ENCODE data around the gene ADGRE2. TPM values are rescaled to one million over a fixed set of nuclear protein-coding genes. Genes with fewer than 3 reads are reported as not detected.

Gene ADGRE2
- total RNA-seq, 2 experiments from 2014 or later, result 0.55 to 0.58 TPM

Other genes starting within 250 kb of the ADGRE2 start
- gene TECR, start 249.0 kb downstream of the ADGRE2 start, total RNA-seq, result 100 to 1,000 TPM; 120 TPM
- gene NDUFB7, start 206.5 kb downstream of the ADGRE2 start, total RNA-seq, result 100 to 1,000 TPM; 118 to 130 TPM
- gene CLEC17A, start 195.5 kb downstream of the ADGRE2 start, total RNA-seq, result under 1 TPM; 0.33 to 0.85 TPM
- gene ADGRE3, start 103.7 kb downstream of the ADGRE2 start, total RNA-seq, result not detected
- 10 to 100 TPM; 16.7 to 18.0 TPM for gene ZNF333, start 88.5 kb downstream of the ADGRE2 start, total RNA-seq
- not detected for gene OR7A5, start 56.6 kb upstream of the ADGRE2 start, total RNA-seq
- gene OR7C1, start 56.6 kb upstream of the ADGRE2 start, total RNA-seq, result not detected
- gene OR7A10, start 70.4 kb upstream of the ADGRE2 start, total RNA-seq, result not detected
- not detected for gene OR7A17, start 107.6 kb upstream of the ADGRE2 start, total RNA-seq
- not detected for gene OR7C2, start 162.9 kb upstream of the ADGRE2 start, total RNA-seq
- not detected for gene SLC1A6, start 201.3 kb upstream of the ADGRE2 start, total RNA-seq